HL-60 (cell line): ENCODE measurements around the gene RNF166.

ENCODE experiments used
- CTCF ChIP-seq: IDR thresholded peaks from one replicate; pipeline ENCODE4 v1.5.1; 2011; ENCODE audit warnings: low read length, control low read depth, inconsistent platforms; ENCODE audit not compliant: insufficient read depth
- GABPA ChIP-seq: IDR thresholded peaks from 2 replicates; pipeline ENCODE4 v1.6.1; 2012; ENCODE audit warnings: low read depth
- POLR2AphosphoS5 ChIP-seq: IDR thresholded peaks from 2 replicates; pipeline ENCODE4 v1.6.1; 2012; ENCODE audit warnings: low read depth
- SPI1 ChIP-seq: IDR thresholded peaks from 2 replicates; pipeline ENCODE4 v1.6.1; 2012; ENCODE audit warnings: low read depth, mild to moderate bottlenecking, borderline replicate concordance
- TF ChIP-seq, protein P1 (sequence below): IDR thresholded peaks from 2 replicates; pipeline ENCODE4 v1.6.1; 2012; ENCODE audit warnings: low read depth; ENCODE audit not compliant: insufficient replicate concordance

GRCh38 chr16:88719267-88719932, 13.2 kb upstream of the RNF166 start:
- TF ChIP-seq CTCF (no peak), GABPA (no peak), POLR2AphosphoS5 (no peak), SPI1 (no peak)
- TF ChIP-seq, protein P1, sequence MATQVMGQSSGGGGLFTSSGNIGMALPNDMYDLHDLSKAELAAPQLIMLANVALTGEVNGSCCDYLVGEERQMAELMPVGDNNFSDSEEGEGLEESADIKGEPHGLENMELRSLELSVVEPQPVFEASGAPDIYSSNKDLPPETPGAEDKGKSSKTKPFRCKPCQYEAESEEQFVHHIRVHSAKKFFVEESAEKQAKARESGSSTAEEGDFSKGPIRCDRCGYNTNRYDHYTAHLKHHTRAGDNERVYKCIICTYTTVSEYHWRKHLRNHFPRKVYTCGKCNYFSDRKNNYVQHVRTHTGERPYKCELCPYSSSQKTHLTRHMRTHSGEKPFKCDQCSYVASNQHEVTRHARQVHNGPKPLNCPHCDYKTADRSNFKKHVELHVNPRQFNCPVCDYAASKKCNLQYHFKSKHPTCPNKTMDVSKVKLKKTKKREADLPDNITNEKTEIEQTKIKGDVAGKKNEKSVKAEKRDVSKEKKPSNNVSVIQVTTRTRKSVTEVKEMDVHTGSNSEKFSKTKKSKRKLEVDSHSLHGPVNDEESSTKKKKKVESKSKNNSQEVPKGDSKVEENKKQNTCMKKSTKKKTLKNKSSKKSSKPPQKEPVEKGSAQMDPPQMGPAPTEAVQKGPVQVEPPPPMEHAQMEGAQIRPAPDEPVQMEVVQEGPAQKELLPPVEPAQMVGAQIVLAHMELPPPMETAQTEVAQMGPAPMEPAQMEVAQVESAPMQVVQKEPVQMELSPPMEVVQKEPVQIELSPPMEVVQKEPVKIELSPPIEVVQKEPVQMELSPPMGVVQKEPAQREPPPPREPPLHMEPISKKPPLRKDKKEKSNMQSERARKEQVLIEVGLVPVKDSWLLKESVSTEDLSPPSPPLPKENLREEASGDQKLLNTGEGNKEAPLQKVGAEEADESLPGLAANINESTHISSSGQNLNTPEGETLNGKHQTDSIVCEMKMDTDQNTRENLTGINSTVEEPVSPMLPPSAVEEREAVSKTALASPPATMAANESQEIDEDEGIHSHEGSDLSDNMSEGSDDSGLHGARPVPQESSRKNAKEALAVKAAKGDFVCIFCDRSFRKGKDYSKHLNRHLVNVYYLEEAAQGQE: no peak
